ENCODE measurements around the gene DSCAM.

DNA sequence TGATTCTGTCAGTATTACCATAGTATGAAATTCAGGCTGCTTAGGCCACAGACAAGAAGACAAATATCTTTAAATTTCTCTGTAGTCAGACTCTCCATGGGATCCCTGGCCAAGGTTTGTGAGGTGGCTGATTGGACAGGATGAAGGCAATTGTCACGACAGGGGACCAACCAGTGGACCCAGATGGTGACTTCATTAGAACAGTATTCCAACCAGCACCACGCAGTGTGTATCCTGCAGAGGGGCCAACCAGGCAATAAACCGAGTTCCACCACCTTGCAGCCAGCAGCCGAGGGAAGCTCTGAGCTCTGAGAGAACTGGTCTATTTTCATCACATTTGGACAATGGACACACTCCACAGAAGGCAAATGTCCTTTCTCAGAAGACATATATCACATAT lies 16.1 kb downstream of the DSCAM start:
- TF ChIP-seq, protein P1, sequence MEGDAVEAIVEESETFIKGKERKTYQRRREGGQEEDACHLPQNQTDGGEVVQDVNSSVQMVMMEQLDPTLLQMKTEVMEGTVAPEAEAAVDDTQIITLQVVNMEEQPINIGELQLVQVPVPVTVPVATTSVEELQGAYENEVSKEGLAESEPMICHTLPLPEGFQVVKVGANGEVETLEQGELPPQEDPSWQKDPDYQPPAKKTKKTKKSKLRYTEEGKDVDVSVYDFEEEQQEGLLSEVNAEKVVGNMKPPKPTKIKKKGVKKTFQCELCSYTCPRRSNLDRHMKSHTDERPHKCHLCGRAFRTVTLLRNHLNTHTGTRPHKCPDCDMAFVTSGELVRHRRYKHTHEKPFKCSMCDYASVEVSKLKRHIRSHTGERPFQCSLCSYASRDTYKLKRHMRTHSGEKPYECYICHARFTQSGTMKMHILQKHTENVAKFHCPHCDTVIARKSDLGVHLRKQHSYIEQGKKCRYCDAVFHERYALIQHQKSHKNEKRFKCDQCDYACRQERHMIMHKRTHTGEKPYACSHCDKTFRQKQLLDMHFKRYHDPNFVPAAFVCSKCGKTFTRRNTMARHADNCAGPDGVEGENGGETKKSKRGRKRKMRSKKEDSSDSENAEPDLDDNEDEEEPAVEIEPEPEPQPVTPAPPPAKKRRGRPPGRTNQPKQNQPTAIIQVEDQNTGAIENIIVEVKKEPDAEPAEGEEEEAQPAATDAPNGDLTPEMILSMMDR (IDR thresholded peaks at IDR 0.05) = no peak
- TF ChIP-seq EP300 (IDR thresholded peaks at IDR 0.05) (no peak), POLR2A (IDR thresholded peaks at IDR 0.05) (no peak)
